Measurements from ENCODE around the gene CYP2U1.

The CYP2U1 gene

GRCh38 chr4:107897823-107898222, 33.5 kb upstream of the CYP2U1 start:
- TF ChIP-seq POLR2AphosphoS5 (IDR thresholded peaks at IDR 0.05; ENCODE audit: low read depth, low read length), result no peak

- TF ChIP-seq SIN3A (IDR thresholded peaks at IDR 0.05; ENCODE audit: borderline replicate concordance, insufficient read depth, low read length), result no peak
- TF ChIP-seq TAF1 (IDR thresholded peaks at IDR 0.05; ENCODE audit: borderline replicate concordance, insufficient read depth, low read length), result no peak
- TF ChIP-seq POLR2AphosphoS5 (IDR thresholded peaks at IDR 0.05; ENCODE audit: low read depth, low read length), result no peak
- TF ChIP-seq FOXP2 (optimal IDR thresholded peaks at IDR 0.05; ENCODE audit: borderline replicate concordance, extremely low read depth, extremely low read length, insufficient read depth), result no peak
- TF ChIP-seq REST (IDR thresholded peaks at IDR 0.05; ENCODE audit: insufficient read depth in 1 of 2, low read depth in 2 of 2, low read length in 2 of 2), result no peak
These were observed 31.3 kb upstream of the CYP2U1 start for GRCh38 chr4:107900067-107900466.

DNA sequence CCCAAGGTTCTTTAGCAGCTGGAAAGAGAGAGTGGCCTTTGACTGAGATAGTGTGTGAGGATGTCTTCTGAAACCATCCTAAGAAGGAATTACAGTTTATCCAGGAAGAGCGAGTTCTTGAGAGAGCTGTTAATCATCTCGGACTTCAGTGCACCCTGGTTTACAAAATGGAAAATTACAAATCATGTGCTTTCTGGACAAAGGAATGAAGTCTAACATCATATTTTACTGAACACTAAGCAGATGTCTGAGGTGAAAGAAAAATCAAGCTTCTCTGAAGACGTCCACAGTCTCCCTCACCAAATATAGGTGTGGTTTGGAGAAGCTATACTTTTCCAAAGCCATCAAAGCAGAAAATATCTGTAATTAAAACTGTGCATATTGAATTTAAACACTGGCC, 30.8 kb upstream of the CYP2U1 start:
- no peak for TF ChIP-seq FOXP2 (optimal IDR thresholded peaks at IDR 0.05; ENCODE audit: borderline replicate concordance, extremely low read depth, extremely low read length, insufficient read depth)
- no peak for TF ChIP-seq SIN3A (IDR thresholded peaks at IDR 0.05; ENCODE audit: borderline replicate concordance, insufficient read depth, low read length)
- no peak for TF ChIP-seq REST (IDR thresholded peaks at IDR 0.05; ENCODE audit: insufficient read depth in 1 of 2, low read depth in 2 of 2, low read length in 2 of 2)
- no peak for TF ChIP-seq POLR2AphosphoS5 (IDR thresholded peaks at IDR 0.05; ENCODE audit: low read depth, low read length)
- no peak for TF ChIP-seq TAF1 (IDR thresholded peaks at IDR 0.05; ENCODE audit: borderline replicate concordance, insufficient read depth, low read length)

DNA sequence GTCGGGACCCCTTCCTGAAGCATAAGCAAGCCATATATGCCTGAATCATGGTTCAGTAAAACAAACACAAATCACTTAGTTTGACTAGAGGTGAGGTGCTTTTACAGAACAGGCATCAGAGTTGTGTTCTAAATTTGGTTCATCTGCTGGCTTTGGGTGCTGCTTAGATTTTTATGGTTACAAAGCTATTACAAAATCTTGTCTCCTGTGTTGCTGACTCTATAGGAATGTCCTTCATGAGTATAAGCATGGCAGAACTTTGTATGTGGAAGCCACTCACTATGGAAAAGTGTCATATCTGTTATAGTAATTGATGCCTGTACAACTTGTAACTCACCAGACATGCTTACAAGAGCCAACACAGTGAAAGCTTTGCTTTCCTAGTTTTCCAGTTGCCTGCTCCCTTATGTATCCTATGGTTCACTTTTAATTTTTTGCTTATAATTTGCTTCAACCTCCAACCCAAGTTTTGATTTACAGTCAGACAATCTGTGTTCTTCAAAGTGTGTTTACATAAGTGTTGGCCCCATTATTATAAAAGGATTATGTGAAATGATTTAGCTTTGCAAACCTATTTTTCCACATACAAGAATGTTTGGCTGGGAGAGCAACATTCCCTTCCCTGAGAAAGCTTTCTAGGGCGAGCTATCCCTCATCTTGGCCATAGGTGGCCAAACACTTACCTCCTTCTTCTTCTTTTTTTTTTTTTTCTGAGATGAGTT, 30.0 kb upstream of the CYP2U1 start:
- TF ChIP-seq TAF1 (IDR thresholded peaks at IDR 0.05; ENCODE audit: borderline replicate concordance, insufficient read depth, low read length) (no peak), FOXP2 (optimal IDR thresholded peaks at IDR 0.05; ENCODE audit: borderline replicate concordance, extremely low read depth, extremely low read length, insufficient read depth) (no peak), SIN3A (IDR thresholded peaks at IDR 0.05; ENCODE audit: borderline replicate concordance, insufficient read depth, low read length) (no peak), POLR2AphosphoS5 (IDR thresholded peaks at IDR 0.05; ENCODE audit: low read depth, low read length) (no peak), REST (IDR thresholded peaks at IDR 0.05; ENCODE audit: insufficient read depth in 1 of 2, low read depth in 2 of 2, low read length in 2 of 2) (no peak)

- no peak for TF ChIP-seq REST (IDR thresholded peaks at IDR 0.05; ENCODE audit: insufficient read depth in 1 of 2, low read depth in 2 of 2, low read length in 2 of 2)
- no peak for TF ChIP-seq TAF1 (IDR thresholded peaks at IDR 0.05; ENCODE audit: borderline replicate concordance, insufficient read depth, low read length)
- TF ChIP-seq FOXP2 (optimal IDR thresholded peaks at IDR 0.05; ENCODE audit: borderline replicate concordance, extremely low read depth, extremely low read length, insufficient read depth), result no peak
- no peak for TF ChIP-seq POLR2AphosphoS5 (IDR thresholded peaks at IDR 0.05; ENCODE audit: low read depth, low read length)
- no peak for TF ChIP-seq SIN3A (IDR thresholded peaks at IDR 0.05; ENCODE audit: borderline replicate concordance, insufficient read depth, low read length)
These were observed 28.6 kb upstream of the CYP2U1 start for GRCh38 chr4:107902715-107903114.
